NCI-H1048 (cell line): ENCODE data around the gene UACA.
"Not testable (repeated sequence)": the region's sequence is repeated elsewhere in the genome, so short reads cannot be mapped to it uniquely, and the experiment has no call there.

Experiments used
- DNase-seq: peaks from one replicate; lab custom pipeline; 2025; lab: John Stamatoyannopoulos, UW

The UACA gene

DNA sequence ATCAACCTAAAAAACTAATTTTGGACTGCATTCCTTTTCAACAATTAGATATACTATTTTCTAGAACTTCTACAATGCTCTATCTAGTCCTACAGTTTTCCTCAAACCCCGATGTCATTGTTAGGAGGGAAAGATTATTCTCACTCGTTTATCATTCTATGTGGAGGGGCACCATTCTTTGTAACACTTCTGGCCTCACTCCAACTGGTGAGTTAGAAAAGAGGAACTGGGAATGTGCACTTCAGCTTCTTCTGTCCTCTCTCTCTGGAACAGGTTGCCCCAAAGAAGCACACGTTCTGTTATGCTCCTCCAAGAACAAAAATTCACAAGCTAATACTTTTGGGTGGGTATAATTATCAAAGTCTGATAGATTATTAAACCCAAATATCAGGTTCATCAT lies 137.9 kb downstream of the UACA start:
- no peak for DNase-seq

GRCh38 chr15:70625011-70625410 lies 138.3 kb downstream of the UACA start:
- no peak for DNase-seq

- no peak for DNase-seq
Observed at GRCh38 chr15:70618929-70619328, 144.4 kb downstream of the UACA start.

DNA sequence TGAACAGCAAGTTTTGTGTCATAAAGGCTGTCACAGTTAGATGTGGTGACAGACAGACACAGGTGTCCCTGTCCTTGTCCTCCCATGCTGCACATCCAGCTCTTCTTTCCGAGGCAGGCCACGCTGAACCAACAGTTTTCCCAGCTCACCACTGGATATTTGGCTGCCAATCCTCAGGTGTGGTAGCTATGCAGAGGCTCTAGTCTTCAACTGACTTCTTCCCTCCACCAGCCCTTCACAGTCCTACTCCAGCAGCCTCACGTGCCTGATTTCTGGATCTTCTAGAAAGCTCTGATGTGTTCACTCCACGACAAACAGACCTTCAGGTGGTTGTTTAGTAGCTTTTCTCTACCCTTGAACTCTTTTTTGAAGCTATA lies 145.5 kb downstream of the UACA start:
- DNase-seq: no peak

DNA sequence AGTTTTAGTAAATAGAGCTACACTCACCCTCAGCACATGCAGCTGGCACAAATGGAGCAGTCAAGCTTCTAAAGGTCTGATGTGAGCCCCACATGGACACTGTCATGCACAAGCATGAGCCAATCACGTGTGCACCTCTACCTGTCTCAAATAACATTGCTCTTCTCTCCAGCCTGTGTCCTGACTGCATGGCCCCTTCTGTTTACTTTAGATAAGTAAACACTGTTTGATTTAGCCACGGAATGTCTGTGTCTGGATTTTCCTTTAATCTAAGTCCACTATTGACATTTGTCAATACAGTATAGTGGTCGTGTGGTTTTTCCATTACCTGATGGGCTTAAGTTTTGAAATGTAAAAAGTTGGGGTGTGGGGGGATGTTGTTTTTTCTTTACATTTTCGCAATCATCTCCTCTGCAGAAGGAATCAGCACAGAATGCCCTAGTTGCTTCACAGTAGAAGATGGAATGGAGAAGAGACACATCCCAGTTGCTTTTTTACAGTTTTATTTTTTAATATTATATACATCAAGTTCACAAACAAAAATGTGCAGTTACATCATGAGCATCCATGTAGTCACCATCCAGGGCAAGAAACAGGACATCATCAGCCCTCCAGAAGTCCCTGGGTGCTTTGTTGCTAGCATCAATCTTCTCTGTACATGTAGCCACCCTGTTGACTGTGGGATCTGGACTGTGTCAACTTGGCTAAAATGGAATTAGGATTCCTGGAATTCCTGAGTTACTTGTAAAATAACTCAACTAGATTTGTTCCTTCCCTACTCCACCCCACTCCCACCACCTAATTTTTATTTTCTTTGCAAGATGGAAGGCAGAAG lies 146.1 kb downstream of the UACA start:
- no peak for DNase-seq

DNA sequence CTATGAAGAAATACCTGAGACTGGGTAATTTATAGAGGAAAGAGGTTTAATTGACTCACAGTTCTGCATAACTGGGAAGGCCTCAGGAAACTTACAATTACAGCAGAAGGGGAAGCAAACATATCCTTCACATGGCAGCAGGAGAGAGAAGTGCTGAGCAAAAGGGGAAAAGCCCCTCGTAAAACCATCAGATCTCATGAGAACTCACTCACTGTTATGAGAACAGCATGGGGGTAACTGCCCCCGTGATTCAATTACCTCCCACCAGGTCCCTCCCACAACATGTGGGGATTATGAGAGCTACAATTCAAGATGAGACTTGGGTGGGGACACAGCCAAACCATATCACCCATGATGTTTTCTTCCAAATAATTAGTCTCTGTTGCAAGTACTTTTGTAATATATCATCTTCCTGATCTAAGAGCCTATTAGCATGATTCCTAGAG lies 147.0 kb downstream of the UACA start:
- DNase-seq: not testable (repeated sequence)

GRCh38 chr15:70615435-70616310 lies 147.7 kb downstream of the UACA start:
- DNase-seq: no peak

DNA sequence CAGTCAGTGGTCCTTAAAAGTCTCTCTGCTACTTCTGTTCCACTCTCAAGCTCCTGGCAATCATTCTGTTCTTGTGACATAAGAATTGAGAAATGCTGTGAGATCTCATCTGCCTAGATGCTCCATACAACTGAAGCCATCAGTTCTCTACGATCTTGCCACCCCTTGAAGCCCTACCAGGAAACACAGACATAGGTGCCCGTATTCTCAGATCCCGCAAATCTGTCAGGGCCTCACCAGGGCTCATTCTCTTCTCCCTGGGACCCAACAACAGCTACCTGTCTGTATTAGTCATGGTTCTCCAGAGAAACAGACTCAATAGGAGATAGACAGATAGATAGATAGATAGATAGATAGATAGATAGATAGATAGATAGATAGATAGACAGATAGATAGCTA lies 149.1 kb downstream of the UACA start:
- no peak for DNase-seq

- no peak for DNase-seq
Observed at GRCh38 chr15:70613271-70613670, 150.1 kb downstream of the UACA start.

- no peak for DNase-seq
Observed at GRCh38 chr15:70611286-70611685, 152.1 kb downstream of the UACA start.

DNA sequence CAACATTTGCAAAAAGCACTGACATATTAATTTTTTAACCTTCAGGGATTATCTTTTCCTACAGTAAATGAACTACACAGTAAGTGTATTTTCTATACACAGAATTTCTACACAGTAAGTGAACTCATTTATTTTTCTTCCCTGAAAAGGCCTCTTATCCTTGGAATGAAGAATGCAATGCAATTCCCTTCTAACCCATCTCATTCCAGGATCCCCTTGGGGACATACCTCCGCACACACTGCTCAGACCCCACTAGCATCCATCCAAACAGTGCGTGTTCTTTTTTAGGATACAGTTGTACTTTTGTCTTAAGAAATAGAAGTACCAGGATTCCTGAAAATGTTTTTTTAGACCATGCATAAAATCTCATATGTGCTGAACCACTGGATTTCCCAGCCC lies 152.8 kb downstream of the UACA start:
- no peak for DNase-seq

DNA sequence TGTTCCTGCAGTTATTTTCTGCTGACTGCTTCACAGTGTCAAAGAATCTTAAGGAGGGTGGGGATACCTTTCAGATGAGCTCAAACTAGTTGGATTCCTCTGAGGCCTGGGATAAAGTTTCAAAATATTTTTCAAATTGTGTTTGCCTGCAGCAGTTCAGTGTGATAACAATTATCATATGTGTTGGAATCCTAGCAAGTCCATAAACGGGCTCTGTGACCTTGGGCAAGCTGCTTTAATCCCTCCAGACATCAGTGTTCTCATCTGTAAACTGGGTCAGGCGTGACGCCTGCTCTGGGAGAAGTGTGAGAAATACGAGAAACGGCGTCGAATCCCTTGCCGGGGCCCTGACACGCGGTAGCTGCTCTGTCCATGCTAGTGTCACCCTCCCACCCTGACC lies 153.5 kb downstream of the UACA start:
- no peak for DNase-seq

DNA sequence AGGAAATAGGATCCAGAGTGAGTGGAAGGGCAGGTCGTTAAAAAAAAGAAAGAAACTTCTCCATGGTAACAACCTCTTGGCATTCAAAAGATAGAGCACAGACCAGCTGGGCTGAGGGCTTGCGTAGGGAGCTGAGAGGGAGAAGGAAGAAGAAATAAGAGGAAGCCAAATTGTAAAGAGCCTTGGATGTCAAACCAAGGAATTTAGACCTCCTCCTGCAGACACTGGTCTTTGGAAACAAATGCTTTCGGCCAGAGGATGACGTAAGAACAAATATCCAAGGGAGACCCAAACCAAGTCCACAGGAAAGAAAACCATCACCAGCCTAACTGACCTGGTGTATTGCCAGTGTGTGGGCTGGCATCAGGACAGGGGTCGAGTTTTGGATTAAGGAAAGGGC lies 155.2 kb downstream of the UACA start:
- no peak for DNase-seq

DNA sequence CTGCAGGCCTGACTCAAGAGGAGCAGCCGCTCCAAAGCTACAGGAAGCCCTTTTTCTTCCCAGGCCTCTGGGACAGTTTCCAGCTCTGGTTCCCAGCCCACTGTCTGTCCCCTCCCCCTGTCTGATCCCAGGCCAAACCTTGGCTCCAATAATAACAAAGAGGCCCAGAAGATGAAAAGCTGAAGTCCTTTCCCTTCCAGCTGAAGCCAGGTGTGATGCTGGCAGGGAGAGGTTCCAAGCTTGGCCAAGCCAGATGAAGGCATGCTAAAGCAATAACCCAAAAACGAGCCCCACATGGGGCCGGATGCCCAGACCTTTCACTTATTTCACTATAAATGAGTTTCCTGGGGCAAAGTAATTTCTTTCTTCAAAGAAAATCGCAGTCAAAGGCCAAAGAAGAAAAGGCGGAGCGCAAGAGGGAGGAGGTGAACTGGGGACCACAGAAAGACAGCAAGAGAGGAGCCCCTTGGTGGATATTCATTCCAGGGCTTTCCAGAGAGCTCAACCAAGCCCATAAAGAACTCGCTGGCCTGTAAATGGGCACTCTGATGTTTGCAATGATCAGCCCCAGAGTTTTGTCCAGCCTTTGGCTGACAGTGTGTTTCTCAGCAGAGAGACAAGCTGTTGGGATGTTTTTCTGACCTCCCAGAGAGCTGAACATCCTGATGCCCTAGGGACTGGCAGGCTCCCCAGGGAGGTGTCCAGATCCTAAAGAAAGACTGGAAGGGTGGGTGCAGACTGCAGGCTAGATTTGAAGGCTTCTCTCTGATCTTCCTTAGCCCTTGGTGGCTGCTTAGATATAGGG lies 157.6 kb downstream of the UACA start:
- no peak for DNase-seq

DNA sequence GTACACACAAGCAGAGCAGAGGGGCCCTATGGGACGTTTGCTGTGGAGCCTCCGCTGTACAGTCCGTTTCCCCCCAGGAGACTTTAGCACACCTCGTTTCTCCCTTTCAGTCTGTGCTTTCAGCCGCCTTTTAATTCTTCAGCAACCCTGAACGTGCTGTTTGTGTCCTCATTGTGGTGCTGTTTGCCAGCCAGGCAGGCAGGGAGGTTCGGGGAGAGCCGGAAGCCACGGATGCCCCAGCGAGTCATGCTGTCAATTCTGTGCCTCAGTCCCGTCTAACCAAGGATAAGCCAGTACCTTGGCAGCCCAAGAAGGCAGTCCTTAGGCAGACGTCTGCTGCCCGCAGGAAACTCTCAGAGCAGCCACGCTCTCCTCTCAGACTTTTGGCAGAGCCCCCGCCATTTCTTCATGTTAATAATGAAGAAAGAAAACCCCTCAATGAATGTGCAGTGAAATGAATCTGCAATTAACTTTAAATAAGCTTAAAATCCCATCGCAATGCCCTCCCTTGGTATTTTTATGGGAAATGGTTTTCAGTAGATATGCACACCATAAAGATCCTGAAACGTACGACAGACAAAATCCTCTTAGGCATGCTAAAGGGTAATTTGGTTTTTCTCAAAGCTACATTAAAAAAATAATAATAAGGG lies 158.6 kb downstream of the UACA start:
- no peak for DNase-seq
